ENCODE data around the gene SLC47A1.

GRCh38 chr17:19553036-19553435 lies 19.4 kb downstream of the SLC47A1 start:
- TF ChIP-seq CTCF (IDR thresholded peaks at IDR 0.05 in 2 of 3, conservative IDR thresholded peaks at IDR 0.05 in 1 of 3; ENCODE audit: insufficient read depth in 2 of 3, low read depth in 1 of 3, low read length in 3 of 3) (no peak), GTF2F1 (IDR thresholded peaks at IDR 0.05; ENCODE audit: low read depth, low read length) (no peak), ARID3B (CRISPR knock-in tag; IDR thresholded peaks at IDR 0.05; ENCODE audit: borderline replicate concordance) (no peak), FOXP1 (CRISPR knock-in tag; IDR thresholded peaks at IDR 0.05) (no peak), MYC (IDR thresholded peaks at IDR 0.05; ENCODE audit: low read depth, low read length) (no peak), MYC (CRISPR knock-in tag; IDR thresholded peaks at IDR 0.05; ENCODE audit: borderline replicate concordance, low read depth) (no peak), CBX5 (IDR thresholded peaks at IDR 0.05; ENCODE audit: borderline replicate concordance, low read depth) (no peak), FOS (IDR thresholded peaks at IDR 0.05; ENCODE audit: extremely low read depth, insufficient read length) (no peak), RB1 (IDR thresholded peaks at IDR 0.05; ENCODE audit: low read depth) (no peak), ZSCAN29 (IDR thresholded peaks at IDR 0.05) (no peak), ZNF280B (CRISPR knock-in tag; IDR thresholded peaks at IDR 0.05) (no peak), KDM2B (CRISPR knock-in tag; IDR thresholded peaks at IDR 0.05) (no peak), GABPA (tag; conservative IDR thresholded peaks at IDR 0.05; ENCODE audit: low read depth) (no peak)

All from K562 (cell line).